T-cell (primary cell): ENCODE data around the gene HIPK4. TPM values are rescaled to one million over a fixed set of nuclear protein-coding genes. Genes with fewer than 3 reads are reported as not detected.

Experiments
- ATAC-seq, 4 experiments: fragments of 200-7000 bp in 3 of 4; fragments of 150-1000 bp in 1 of 4; cut with Tn5 transposase; replicated peaks in 1 of 4; 1 replicate in 3 of 4; 2 replicates in 1 of 4; pipeline ENCODE4 v1.10.0; 2021; ENCODE audit warnings: moderate library complexity in 3 of 4, mild to moderate bottlenecking in 2 of 4, moderate number of reproducible peaks in 1 of 4
- CTCF ChIA-PET, 2 donors: fragments of 300-600 bp; sonication (Branson Sonifier 250); formaldehyde crosslinking; loops; one replicate each; lab custom pipeline; 2022; ENCODE audit warnings: antibody characterized with exemption in 2 of 2; lab: Charles Lee
- POLR2A ChIA-PET, 2 donors: fragments of 300-600 bp; sonication (Branson Sonifier 250); formaldehyde crosslinking; loops; one replicate each; lab custom pipeline; 2022; ENCODE audit warnings: antibody characterized with exemption in 2 of 2; lab: Charles Lee
- DNase-seq, 35 experiments: peaks; one replicate each; pipeline versions ENCODE4 v3.0.0 to v3.0.0-alpha.2; 2013 to 2023
- H3K27ac ChIP-seq: one replicate; pipeline ENCODE4 v1.5.1; 2013; ENCODE audit warnings: low read length
- H3K27me3 ChIP-seq, 2 experiments: replicated peaks in 1 of 2; 1 replicate in 1 of 2; 2 replicates in 1 of 2; pipeline versions ENCODE4 v1.6.1 to v1.7.0; 2013; ENCODE audit warnings: low read length in 1 of 2, mixed read lengths in 1 of 2; ENCODE audit not compliant: control insufficient read depth in 2 of 2, insufficient read depth in 2 of 2; ENCODE audit errors: extremely low read depth in 1 of 2
- H3K36me3 ChIP-seq, 2 donors: 1 replicate in 1 of 2; 2 replicates in 1 of 2; pipeline versions ENCODE4 v1.6.1 to v1.7.0; 2013; ENCODE audit warnings: low read length in 1 of 2; ENCODE audit not compliant: control insufficient read depth in 2 of 2, insufficient read depth in 1 of 2; ENCODE audit errors: extremely low read depth in 1 of 2
- H3K4me1 ChIP-seq, 2 experiments: 1 replicate in 1 of 2; 2 replicates in 1 of 2; pipeline versions ENCODE4 v1.6.1 to v1.7.0; 2013; ENCODE audit warnings: low read length in 2 of 2, mixed read lengths in 1 of 2; ENCODE audit not compliant: insufficient read depth in 2 of 2, control insufficient read depth in 1 of 2; ENCODE audit errors: extremely low read depth in 1 of 2
- H3K4me3 ChIP-seq, 2 donors: 1 replicate in 1 of 2; 2 replicates in 1 of 2; pipeline versions ENCODE4 v1.5.1 to v1.7.0; 2013; ENCODE audit warnings: mild to moderate bottlenecking in 2 of 2, low read length in 1 of 2, moderate library complexity in 1 of 2; ENCODE audit not compliant: control insufficient read depth in 1 of 2; ENCODE audit errors: extremely low read depth in 1 of 2
- H3K9me3 ChIP-seq: 2 replicates; pipeline ENCODE4 v1.7.0; 2013
- H3K27ac Mint-ChIP-seq, 2 donors: one replicate each; pipeline ENCODE4 v1.8.0; 2020 to 2021; ENCODE audit warnings: mild to moderate bottlenecking in 2 of 2, mixed read lengths in 2 of 2
- H3K27me3 Mint-ChIP-seq, 2 donors: one replicate each; pipeline ENCODE4 v1.8.0; 2021 to 2022; ENCODE audit warnings: mixed read lengths in 2 of 2
- H3K36me3 Mint-ChIP-seq: one replicate; pipeline ENCODE4 v1.8.0; 2021; ENCODE audit warnings: mixed read lengths
- H3K4me1 Mint-ChIP-seq, 3 donors: one replicate each; pipeline ENCODE4 v1.8.0; 2020 to 2022; ENCODE audit warnings: mixed read lengths in 3 of 3, mild to moderate bottlenecking in 1 of 3
- H3K4me3 Mint-ChIP-seq, 3 donors: one replicate each; pipeline ENCODE4 v1.8.0; 2020 to 2022; ENCODE audit warnings: mild to moderate bottlenecking in 3 of 3, mixed read lengths in 3 of 3, moderate library complexity in 3 of 3
- H3K9me3 Mint-ChIP-seq, 3 donors: one replicate each; pipeline ENCODE4 v1.8.0; 2020 to 2022; ENCODE audit warnings: mixed read lengths in 3 of 3
- WGBS: methylation state at CpG from one replicate; pipeline ENCODE4 v1.1.5; 2013; ENCODE audit warnings: missing lambda C conversion rate; ENCODE audit not compliant: insufficient coverage; 5-methylcytosine and 5-hydroxymethylcytosine counted together
- total RNA-seq, 35 experiments: library from RNA in 6 of 35; stranded (reverse) in 6 of 35; fragments of 120-200 nt in 1 of 35; gene quantifications; one replicate each; pipeline versions ENCODE4 v1.2.1 to v1.2.4 and lab custom pipeline; 2013 to 2026

The HIPK4 gene
- total RNA-seq, 5 donors from 2014 or later (not counting 1 experiment from before 2014, with no cell fraction given) = 0.16 to 0.20 (median 0.18) TPM; not detected in 1

DNA sequence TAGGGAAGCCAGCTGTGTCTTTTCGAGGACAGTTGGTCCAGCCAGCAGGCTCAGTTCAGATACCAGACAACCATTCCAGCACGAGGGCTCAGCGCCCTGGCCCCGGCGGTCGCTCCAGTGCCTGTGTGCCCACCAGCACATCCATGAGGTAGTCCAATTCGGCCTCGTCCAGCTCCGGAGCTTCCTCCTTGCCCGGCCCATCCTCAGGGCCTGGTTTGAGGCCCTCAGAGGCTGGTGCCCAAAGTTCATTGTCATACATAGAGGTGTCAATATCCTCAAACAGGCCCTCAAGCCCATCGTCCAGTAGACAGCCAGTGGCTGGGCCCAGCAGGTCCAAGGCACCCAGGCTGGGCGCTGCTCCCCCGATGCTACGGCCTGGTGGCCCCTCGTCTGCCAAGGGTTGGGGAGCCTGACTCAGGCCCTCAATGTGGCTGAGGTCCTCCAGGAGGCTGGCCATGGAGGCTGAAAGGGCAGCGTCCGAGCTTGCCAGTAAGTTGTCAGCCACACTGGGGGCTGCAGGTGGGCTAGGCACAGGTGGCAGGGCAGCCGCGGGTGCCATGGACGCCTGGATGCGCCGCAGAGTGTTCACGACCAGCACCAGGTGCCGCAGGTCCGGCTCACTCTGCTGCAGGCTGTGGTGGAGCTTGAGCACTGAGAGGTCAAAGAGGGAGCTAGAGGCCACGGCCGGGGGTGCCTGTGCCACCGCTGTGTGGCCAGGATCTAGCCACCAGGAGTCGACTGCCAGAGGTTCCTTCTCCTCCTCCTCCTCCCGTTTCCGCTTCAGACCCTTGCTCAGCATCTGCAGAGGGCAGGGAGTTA lies 33.0 kb upstream of the HIPK4 start:
- H3K27me3 Mint-ChIP-seq = no peaks in the 10 kb centered on the region
- peak overlapping the region; percentile 53 to 87 (median 84) for H3K4me3 Mint-ChIP-seq
- 95% methylated on average over 25 of the region's 31 CpGs for WGBS
- peaks cover 0 to 7% of the 10 kb centered on the region in 2 donors for H3K36me3 ChIP-seq
- DNase-seq (no peak), ATAC-seq (no peak)
- H3K4me1 ChIP-seq = peaks cover 12 to 46% of the 10 kb centered on the region in 2 experiments
- peak overlapping the region; percentile 96 to 97 for H3K27ac Mint-ChIP-seq
- no peaks in the 10 kb centered on the region for H3K9me3 ChIP-seq
- no peaks in the 10 kb centered on the region for H3K27me3 ChIP-seq
- no peak overlapping the region for H3K4me3 ChIP-seq
- POLR2A ChIA-PET = interaction anchor here (0.6 to 1.0 kb wide), 2 partner anchors 21 to 43 kb away, joined by 3 to 6 read pairs; partner anchors contain the start of genes BLVRB (in 1 of the 2) and SERTAD3 (in 1 of the 2)
- H3K9me3 Mint-ChIP-seq = no peaks in the 10 kb centered on the region
- peaks cover 5% of the 10 kb centered on the region for H3K36me3 Mint-ChIP-seq
- peak overlapping the region; percentile 85 for H3K27ac ChIP-seq
- CTCF ChIA-PET = no interaction called here
- H3K4me1 Mint-ChIP-seq = peaks cover 33 to 38% (median 38%) of the 10 kb centered on the region in 3 donors

DNA sequence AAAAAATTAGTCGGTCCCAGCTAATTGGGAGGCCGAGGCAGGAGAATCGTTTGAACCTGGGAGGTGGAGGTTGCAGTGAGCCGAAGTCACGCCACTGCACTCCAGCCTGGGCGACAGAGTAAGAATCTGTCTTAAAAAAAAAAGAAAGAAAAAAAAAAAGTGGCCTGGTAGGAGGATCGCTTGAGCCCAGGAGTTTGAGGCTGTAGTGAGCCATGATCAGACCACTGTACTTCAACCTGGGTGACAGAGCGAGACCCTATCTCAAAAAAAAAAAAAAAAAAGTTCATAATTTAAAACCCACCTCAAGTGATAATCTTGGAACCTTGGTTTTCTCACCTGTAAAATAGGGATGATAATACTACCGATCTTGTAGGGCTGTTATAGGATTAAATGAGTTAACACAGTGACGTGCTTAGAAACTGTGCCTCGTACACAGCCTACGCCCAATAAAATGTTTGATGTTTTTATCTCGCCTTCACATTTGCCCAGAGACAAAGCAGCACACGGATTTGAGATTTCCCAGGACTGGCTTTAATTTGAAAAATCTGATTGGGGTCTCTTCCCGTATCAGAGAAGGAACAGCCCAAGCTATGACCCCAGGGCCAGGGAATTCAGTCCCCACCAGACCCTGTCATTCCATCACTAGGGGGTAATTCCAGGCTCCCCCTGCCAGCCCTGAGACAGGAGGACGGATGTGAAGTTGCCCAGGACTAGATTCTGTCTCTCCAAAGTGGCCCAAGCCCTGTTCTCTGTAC lies 32.2 kb upstream of the HIPK4 start:
- Mint-ChIP-seq H3K27me3 (no peaks in the 10 kb centered on the region), H3K9me3 (no peaks in the 10 kb centered on the region), H3K27ac (peak overlapping the region; percentile 96 to 97), H3K4me1 (peaks cover 40 to 42% (median 41%) of the 10 kb centered on the region in 3 donors), H3K36me3 (peaks cover 5% of the 10 kb centered on the region), H3K4me3 (peak overlapping the region; percentile 84 to 87 (median 84))
- WGBS = 78% methylated on average over 10 of the region's 16 CpGs
- H3K27me3 ChIP-seq = peaks cover 0 to 4% of the 10 kb centered on the region in 2 experiments
- H3K4me3 ChIP-seq = no peak overlapping the region
- ChIA-PET CTCF (interaction anchor here in 1 of 2 donors (0.7 kb wide), 1 partner anchor 21 kb away, joined by 5 read pairs; no protein-coding TSS in a partner anchor), POLR2A (interaction anchor here in 1 of 2 donors (0.6 kb wide), 1 partner anchor 22 kb away, joined by 6 read pairs; the partner anchor contains the start of gene SERTAD3)
- peaks cover 0 to 7% of the 10 kb centered on the region in 2 donors for H3K36me3 ChIP-seq
- peak overlapping the region; percentile 85 for H3K27ac ChIP-seq
- ATAC-seq (no peak), DNase-seq (no peak)
- H3K9me3 ChIP-seq = no peaks in the 10 kb centered on the region
- H3K4me1 ChIP-seq = peaks cover 12 to 48% of the 10 kb centered on the region in 2 experiments

DNA sequence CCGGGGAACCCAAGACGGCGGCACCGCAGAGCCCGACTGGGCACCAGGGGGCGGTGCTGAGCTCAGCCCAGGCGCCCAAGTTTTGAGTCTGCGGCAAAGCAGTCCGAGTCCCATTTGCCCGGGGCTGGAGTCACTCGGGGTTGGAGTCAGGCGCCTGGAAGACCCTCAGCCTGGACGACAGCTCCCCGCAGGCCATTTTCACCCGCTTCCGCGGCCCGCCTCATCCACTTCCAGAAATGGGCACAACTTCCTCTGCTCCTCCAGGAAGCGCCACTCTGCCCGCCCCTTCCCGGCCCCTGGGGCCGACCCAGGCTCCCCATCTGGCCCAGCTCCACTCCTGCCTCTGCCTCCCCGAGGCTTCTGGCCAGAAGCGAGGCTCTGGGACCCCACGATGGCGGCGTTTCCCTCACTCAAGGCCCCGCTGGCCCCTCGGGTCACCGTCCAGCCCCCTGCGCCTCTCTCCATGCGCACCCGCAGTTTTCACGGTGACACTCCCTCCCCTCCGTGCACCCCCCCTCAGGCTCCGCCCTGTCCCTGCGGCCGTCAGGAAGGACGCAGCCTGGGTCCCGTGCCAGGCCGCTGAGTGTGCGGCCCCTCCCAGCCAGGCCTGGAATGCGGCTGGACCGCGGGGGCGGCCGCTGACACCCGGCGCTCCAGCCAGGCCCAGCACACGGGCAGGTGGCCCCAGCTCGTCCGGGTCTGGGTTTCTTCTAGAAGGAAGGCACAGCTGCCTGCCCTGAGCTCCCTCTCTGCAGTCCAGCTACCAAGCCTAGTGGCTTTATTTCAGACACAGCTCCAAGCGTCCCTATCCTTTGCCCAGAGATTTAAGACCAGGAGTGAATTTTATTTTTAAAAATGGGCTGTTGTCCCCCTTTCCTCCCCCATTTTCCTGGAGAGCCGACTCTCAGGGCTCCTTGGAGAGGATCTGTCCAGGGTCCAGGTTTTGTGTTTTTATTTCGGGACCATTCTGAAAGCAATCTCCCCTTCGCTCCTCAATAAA lies 31.1 kb upstream of the HIPK4 start:
- H3K27me3 ChIP-seq = peaks cover 0 to 4% of the 10 kb centered on the region in 2 experiments
- peaks cover 9 to 50% of the 10 kb centered on the region in 2 experiments for H3K4me1 ChIP-seq
- H3K4me3 Mint-ChIP-seq = peak overlapping the region; percentile 84 to 87 (median 84)
- ChIA-PET POLR2A (interaction anchor here (0.6 to 1.0 kb wide), 6 partner anchors 10 to 994 kb away, joined by 3 to 7 read pairs (median 4); partner anchors contain the start of gene BLVRB (in 1 of the 2)), CTCF (interaction anchor here (0.5 to 1.8 kb wide), 21 partner anchors 10 to 888 kb away, joined by 3 to 12 read pairs (median 4); partner anchors contain the start of genes BLVRB (in 1 of the 2) and EID2B (in 1 of the 2))
- DNase-seq (peak; percentile 37 to 80 (median 63)), ATAC-seq (peak; percentile 40 to 53 (median 51))
- H3K4me1 Mint-ChIP-seq = peaks cover 40 to 45% (median 42%) of the 10 kb centered on the region in 3 donors
- 2% methylated on average over 52 of the region's 56 CpGs for WGBS
- no peaks in the 10 kb centered on the region for H3K9me3 Mint-ChIP-seq
- H3K27ac Mint-ChIP-seq = peak overlapping the region; percentile 96 to 97
- peaks cover 0 to 7% of the 10 kb centered on the region in 2 donors for H3K36me3 ChIP-seq
- no peaks in the 10 kb centered on the region for H3K27me3 Mint-ChIP-seq
- H3K27ac ChIP-seq = peak overlapping the region; percentile 85
- peaks cover 5% of the 10 kb centered on the region for H3K36me3 Mint-ChIP-seq
- H3K9me3 ChIP-seq = no peaks in the 10 kb centered on the region
- H3K4me3 ChIP-seq = peak overlapping the region; percentile 89 to 98

DNA sequence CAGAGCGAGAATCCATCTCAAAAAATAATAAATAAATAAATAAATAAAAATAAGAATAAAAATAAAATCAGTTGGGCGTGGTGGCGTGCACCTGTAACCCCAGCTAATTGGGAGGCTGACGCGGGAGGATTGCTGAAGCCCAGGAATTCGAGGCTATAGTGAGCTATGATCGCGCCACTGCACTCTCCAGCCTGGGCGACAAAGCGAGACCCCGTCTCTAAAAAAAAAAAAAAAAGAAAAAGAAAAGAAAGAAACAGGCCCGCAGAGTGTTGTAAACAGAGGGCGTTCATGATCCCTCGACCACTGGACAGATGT lies 30.4 kb upstream of the HIPK4 start:
- 30% methylated on average over 4 of the region's 14 CpGs for WGBS
- peak overlapping the region; percentile 89 to 98 for H3K4me3 ChIP-seq
- H3K9me3 Mint-ChIP-seq = no peaks in the 10 kb centered on the region
- ATAC-seq (no peak), DNase-seq (no peak)
- peaks cover 38 to 44% (median 41%) of the 10 kb centered on the region in 3 donors for H3K4me1 Mint-ChIP-seq
- no peaks in the 10 kb centered on the region for H3K27me3 Mint-ChIP-seq
- peaks cover 0 to 7% of the 10 kb centered on the region in 2 donors for H3K36me3 ChIP-seq
- peaks cover 9 to 48% of the 10 kb centered on the region in 2 experiments for H3K4me1 ChIP-seq
- CTCF ChIA-PET = interaction anchor here (0.6 to 1.8 kb wide), 22 partner anchors 10 to 888 kb away, joined by 3 to 12 read pairs (median 4); partner anchors contain the start of genes BLVRB (in 1 of the 2) and EID2B (in 1 of the 2)
- H3K27me3 ChIP-seq = peaks cover 0 to 7% of the 10 kb centered on the region in 2 experiments
- H3K9me3 ChIP-seq = no peaks in the 10 kb centered on the region
- POLR2A ChIA-PET = interaction anchor here (0.6 to 1.0 kb wide), 6 partner anchors 10 to 993 kb away, joined by 3 to 7 read pairs (median 4); partner anchors contain the start of gene BLVRB (in 1 of the 2)
- peak overlapping the region; percentile 84 to 87 (median 84) for H3K4me3 Mint-ChIP-seq
- H3K27ac ChIP-seq = peak overlapping the region; percentile 85
- peak overlapping the region; percentile 96 to 97 for H3K27ac Mint-ChIP-seq
- peaks cover 5% of the 10 kb centered on the region for H3K36me3 Mint-ChIP-seq

DNA sequence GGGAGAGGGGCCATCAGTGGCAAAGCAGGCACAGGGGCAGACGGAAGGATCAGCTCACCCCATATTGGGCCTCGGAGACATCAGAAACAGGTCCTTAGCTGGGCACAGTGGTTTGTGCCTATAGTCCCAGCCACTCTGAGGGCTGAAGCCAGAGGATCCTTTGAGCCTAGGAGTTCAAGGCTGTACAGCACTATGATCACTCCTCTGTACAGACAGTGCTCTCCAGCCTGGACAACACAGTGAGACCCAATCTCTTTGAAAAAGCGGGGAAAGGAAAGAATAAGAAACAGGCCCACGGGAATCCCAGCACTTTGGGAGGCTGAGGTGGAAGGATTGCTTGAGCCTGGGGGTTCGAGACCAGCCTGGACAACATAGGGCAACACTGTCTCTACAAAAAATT lies 29.8 kb upstream of the HIPK4 start:
- Mint-ChIP-seq H3K4me3 (peak overlapping the region; percentile 59 to 87 (median 72)), H3K9me3 (no peaks in the 10 kb centered on the region), H3K4me1 (peaks cover 36 to 42% (median 39%) of the 10 kb centered on the region in 3 donors), H3K27me3 (no peaks in the 10 kb centered on the region), H3K36me3 (peaks cover 5% of the 10 kb centered on the region), H3K27ac (peak overlapping the region; percentile 18 to 59)
- no peak for DNase-seq
- WGBS = 86% methylated on average over 5 of the region's 5 CpGs
- no peak overlapping the region for H3K27ac ChIP-seq
- CTCF ChIA-PET = interaction anchor here (0.6 to 1.8 kb wide), 10 partner anchors 21 to 358 kb away, joined by 3 to 12 read pairs (median 4); no protein-coding TSS in a partner anchor
- POLR2A ChIA-PET = no interaction called here
- no peak overlapping the region for H3K4me3 ChIP-seq
- peaks cover 0 to 7% of the 10 kb centered on the region in 2 donors for H3K36me3 ChIP-seq
- H3K4me1 ChIP-seq = peaks cover 9 to 45% of the 10 kb centered on the region in 2 experiments
- no peak for ATAC-seq
- no peaks in the 10 kb centered on the region for H3K9me3 ChIP-seq
- peaks cover 0 to 11% of the 10 kb centered on the region in 2 experiments for H3K27me3 ChIP-seq
